Cardiac ventricle fibroblast (primary cell): ENCODE results near the gene C21orf58. TPM values are rescaled to one million over a fixed set of nuclear protein-coding genes. Genes with fewer than 3 reads are reported as not detected.

Experiments
- total RNA-seq: library from RNA; depleted of rRNA; stranded (reverse); fragments of >200 nt; gene quantifications from 2 replicates; pipeline ENCODE4 v1.2.3, GENCODE V29; 2015

C21orf58 gene
- 1.3 and 2.3 TPM in 2 replicates for total RNA-seq

DNA sequence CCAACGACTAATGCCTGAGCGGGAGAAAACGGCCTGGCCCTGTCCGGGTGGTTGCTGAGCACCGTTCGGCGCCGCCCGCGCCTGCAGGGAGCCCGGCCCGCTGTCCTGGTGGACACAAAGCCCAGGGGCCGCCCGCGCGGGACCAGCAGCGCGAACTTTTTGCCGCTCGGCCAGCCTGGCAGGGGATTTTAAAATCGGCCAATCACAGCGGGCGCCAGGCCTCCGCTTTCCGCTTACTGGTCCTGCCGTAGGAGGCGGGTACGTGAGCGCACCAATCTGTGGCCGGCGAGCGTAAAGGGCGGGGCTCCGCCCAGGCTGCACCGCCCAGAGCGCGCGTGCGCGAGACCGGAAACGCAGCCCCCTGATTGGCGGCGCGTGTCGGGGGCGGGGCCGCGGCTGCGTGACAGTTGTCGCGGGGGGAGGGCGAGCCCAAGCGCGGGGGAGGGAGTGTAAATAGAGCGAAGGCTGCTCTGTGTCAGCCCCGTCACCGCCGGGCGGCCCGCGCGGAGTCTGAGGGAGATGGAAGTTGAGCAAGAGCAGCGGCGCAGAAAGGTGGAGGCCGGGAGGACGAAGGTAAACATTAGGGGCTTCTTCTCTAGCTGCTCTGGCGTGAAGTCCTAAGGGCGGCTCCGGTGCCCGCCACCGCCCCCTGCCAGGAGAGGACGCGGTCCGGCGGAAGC, at the start of gene C21orf58, which contains the start of gene PCNT:
TSS of gene C21orf58 (minus strand) at position 161 of the 680 bp plus-strand sequence. CDS start 1,132 bp downstream, outside the sequence.
TSS of gene PCNT (plus strand) at position 447 of the 680 bp plus-strand sequence. CDS start at position 520, 73 bp downstream.

DNA sequence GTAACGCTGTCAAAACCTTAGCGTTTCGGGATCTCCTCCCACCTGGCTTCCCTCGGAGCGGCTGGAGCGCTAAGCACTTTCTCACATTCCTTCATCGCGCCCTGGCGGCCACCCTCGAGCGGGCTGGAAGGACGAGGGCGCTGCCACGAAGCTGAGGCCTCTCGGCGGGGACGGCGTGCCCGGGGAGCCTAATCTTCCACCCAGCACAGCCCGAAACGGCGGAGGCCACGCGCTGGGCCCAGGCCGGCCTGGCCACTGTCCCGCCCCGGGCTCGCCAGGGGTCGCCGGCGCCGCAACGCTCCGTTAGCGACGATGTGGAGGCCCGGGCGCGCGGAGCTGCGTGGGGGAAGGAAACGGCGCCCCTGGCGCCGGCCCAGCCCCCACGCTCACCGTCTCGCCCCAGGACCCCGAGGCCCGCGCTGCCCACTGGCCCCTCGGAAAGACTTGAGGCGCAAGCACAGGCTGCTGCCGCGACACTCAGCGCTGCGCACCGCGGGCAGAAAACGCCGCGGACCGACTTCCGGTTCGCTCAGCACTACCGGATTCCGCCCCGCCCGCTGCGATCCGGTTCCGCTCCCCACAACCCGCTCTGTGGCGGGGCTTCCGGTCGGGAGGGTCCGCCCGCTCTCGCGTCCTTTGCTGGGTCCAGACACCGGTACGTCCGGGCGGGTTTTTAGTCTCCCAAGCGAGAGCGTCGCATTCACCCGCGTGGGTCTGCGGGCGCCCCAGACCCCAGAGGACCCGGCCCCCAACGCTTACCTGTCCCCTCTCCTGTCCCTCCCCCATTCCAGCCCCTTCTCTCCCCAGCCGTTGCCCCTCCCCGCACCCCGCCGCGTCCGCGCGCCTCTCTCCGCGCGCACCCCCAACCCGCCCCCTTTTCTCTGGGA, 37.7 kb downstream of the C21orf58 start, which contains the start of gene YBEY:
TSS of gene YBEY (plus strand) at position 582 of the 887 bp plus-strand sequence. CDS start 572 bp downstream, outside the sequence.

GRCh38 chr21:46285206-46285661, 38.4 kb downstream of the C21orf58 start, which contains the start of gene MCM3AP:
MCM3AP (minus strand) TSS chr21:46285611; CDS start chr21:46285286, 325 bp downstream.

Other genes starting within 250 kb of the C21orf58 start
- gene COL6A2, start 225.8 kb downstream of the C21orf58 start, total RNA-seq = 5,191 and 6,443 TPM in 2 replicates
- gene FTCD, start 168.3 kb downstream of the C21orf58 start, total RNA-seq = not detected in 2 replicates
- gene SPATC1L, start 139.4 kb downstream of the C21orf58 start, total RNA-seq = 22.2 and 26.4 TPM in 2 replicates
- gene LSS, start 95.1 kb downstream of the C21orf58 start, total RNA-seq = 61.1 and 66.4 TPM in 2 replicates
- gene MCM3AP, start 38.3 kb downstream of the C21orf58 start, total RNA-seq = 48.5 and 49.3 TPM in 2 replicates
- gene YBEY, start 37.5 kb downstream of the C21orf58 start, total RNA-seq = 28.9 and 29.6 TPM in 2 replicates
- gene PCNT, start 286 bp upstream of the C21orf58 start, total RNA-seq = 18.0 and 21.5 TPM in 2 replicates
- gene DIP2A, start 135.0 kb upstream of the C21orf58 start, total RNA-seq = 17.1 and 18.9 TPM in 2 replicates